Measurements from ENCODE around the gene CHRNA5. TPM values are rescaled to one million over a fixed set of nuclear protein-coding genes. Genes with fewer than 3 reads are reported as not detected.

Gene CHRNA5
- total RNA-seq, 2 donors from 2014 or later = 9.7 to 10.3 TPM

- no peak for DNase-seq
- Histone ChIP-seq H3K36me3 (no peaks in the 10 kb centered on the region), H3K9ac (ENCODE audit: low read depth in 2 of 2, low read length in 2 of 2) (no peak overlapping the region), H3K27ac (no peak overlapping the region), H3K9me3 (no peaks in the 10 kb centered on the region), H3K4me1 (no peaks in the 10 kb centered on the region), H3K27me3 (peaks cover 34% of the 10 kb centered on the region), H3K4me3 (no peak overlapping the region)
- TF ChIP-seq CTCF (IDR thresholded peaks at IDR 0.05) = no peak
- intact Hi-C loops (cut with DNase I) = loop anchor here (5.0 kb wide), 1 partner anchor 134 kb away; no protein-coding TSS in a partner anchor
These were observed 52.7 kb downstream of the CHRNA5 start for GRCh38 chr15:78618064-78618463.

DNA sequence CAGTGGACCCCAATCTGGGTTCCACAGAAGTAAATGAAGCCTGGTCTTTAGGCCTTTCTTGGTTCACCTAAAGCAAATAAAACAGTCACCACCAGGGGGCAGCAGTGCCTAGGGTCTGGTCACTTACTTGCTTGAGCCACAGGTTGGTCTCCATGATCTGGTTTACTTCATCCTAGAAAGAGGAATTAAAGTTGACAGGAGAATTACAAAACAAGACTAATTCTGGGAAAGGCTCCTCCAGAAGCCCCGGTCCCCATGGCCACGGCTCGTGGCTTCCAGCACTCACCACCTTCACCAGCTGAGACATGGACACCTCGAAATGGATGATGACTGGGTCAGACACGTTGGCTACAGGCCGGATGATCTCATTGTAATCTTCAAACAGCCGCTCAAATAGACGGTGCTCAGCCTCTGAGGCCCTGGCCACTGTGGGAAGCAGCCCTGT lies 53.2 kb downstream of the CHRNA5 start:
- Histone ChIP-seq H3K36me3 (no peaks in the 10 kb centered on the region), H3K4me1 (no peaks in the 10 kb centered on the region), H3K27ac (no peak overlapping the region), H3K9ac (ENCODE audit: low read depth in 2 of 2, low read length in 2 of 2) (no peak overlapping the region), H3K9me3 (no peaks in the 10 kb centered on the region), H3K4me3 (no peak overlapping the region), H3K27me3 (peaks cover 34% of the 10 kb centered on the region)
- intact Hi-C loops (cut with DNase I) = loop anchor here (5.0 kb wide), 1 partner anchor 134 kb away; no protein-coding TSS in a partner anchor
- DNase-seq = peak; percentile 94
- peak; percentile 79 for TF ChIP-seq CTCF (IDR thresholded peaks at IDR 0.05)

DNA sequence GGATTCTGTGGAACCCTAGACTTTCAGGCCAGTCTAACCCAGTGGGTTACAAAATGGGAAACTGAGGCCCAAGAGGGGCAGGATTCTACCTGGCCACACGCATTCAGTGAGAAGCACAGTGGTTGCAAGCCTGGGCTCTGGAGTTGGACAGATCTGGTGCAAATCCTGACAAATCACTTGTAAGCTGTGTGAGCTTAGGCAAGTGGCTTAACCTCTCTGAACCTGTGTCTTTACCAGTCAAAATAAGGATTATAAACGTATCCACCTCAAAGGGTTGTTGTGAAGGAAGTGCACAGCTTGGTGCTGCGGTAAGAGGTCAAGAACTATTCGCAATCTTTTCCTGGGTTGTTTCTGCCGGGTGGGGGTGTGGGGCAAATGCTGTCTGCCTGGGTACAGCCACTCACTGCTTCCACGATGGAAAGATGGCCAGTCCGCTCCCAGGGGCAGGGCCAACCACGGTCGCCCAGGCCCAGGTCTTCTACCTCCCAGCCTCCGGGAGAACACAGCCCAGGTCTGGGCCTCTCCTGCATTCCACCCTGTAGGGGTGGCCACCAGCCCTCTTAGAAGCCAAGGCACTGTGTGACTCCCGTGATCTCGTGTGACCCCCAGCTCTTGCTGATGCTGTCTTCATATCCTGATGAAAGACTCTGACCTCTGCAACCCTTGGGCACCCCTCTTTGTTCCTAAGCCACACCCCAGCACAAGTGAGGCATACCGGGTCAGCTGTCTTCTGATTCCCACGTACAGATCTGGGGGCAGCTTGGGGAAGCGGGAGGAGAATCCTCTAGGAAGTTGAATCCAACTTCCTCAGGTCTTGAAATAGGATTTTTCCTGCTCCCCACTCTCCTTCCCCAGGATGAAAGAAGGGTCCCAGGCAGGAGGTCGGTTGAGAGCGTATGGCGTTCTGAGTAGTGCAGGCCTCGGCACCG lies 54.0 kb downstream of the CHRNA5 start:
- intact Hi-C loops (cut with DNase I) = loop anchor here (5.0 kb wide), 1 partner anchor 133 kb away; no protein-coding TSS in a partner anchor
- TF ChIP-seq CTCF (IDR thresholded peaks at IDR 0.05) = no peak
- DNase-seq = no peak
- H3K36me3 ChIP-seq = no peaks in the 10 kb centered on the region
- no peak overlapping the region for H3K9ac ChIP-seq (ENCODE audit: low read depth in 2 of 2, low read length in 2 of 2)
- no peak overlapping the region for H3K4me3 ChIP-seq
- no peaks in the 10 kb centered on the region for H3K9me3 ChIP-seq
- no peak overlapping the region for H3K27ac ChIP-seq
- no peaks in the 10 kb centered on the region for H3K4me1 ChIP-seq
- H3K27me3 ChIP-seq = peaks cover 34% of the 10 kb centered on the region

DNA sequence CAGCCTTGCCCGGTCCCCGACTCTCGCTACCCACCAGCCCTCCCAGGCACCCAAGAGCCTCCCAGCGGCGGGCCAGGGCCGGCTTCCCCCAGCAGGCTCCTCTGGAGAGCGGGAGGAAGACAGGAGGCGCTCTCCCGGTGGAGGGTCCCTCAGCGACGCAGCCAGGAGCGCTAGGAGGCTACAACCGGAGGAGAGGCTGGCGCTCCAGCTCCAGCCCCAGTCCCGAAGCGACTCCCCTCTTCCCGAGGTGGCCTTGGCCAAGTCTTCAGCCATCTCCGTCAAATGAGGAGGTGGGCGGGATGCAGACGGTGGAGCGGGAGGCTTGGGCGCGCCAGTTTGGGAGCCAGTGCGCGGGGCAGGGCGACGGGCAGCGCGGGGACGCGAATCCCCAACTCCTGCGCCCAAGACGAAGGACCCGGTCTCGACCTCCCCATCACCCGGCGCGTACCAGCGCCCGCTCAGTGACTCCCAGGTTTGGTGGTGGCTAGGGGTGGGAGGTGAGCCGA lies 54.8 kb downstream of the CHRNA5 start:
- no peak for DNase-seq
- no peaks in the 10 kb centered on the region for H3K36me3 ChIP-seq
- H3K27ac ChIP-seq = no peak overlapping the region
- peaks cover 34% of the 10 kb centered on the region for H3K27me3 ChIP-seq
- peak overlapping the region; percentile 17 for H3K4me3 ChIP-seq
- TF ChIP-seq CTCF (IDR thresholded peaks at IDR 0.05) = no peak
- H3K4me1 ChIP-seq = no peaks in the 10 kb centered on the region
- H3K9me3 ChIP-seq = no peaks in the 10 kb centered on the region
- intact Hi-C loops (cut with DNase I) = no loop called here
- H3K9ac ChIP-seq (ENCODE audit: low read depth in 2 of 2, low read length in 2 of 2) = no peak overlapping the region

DNA sequence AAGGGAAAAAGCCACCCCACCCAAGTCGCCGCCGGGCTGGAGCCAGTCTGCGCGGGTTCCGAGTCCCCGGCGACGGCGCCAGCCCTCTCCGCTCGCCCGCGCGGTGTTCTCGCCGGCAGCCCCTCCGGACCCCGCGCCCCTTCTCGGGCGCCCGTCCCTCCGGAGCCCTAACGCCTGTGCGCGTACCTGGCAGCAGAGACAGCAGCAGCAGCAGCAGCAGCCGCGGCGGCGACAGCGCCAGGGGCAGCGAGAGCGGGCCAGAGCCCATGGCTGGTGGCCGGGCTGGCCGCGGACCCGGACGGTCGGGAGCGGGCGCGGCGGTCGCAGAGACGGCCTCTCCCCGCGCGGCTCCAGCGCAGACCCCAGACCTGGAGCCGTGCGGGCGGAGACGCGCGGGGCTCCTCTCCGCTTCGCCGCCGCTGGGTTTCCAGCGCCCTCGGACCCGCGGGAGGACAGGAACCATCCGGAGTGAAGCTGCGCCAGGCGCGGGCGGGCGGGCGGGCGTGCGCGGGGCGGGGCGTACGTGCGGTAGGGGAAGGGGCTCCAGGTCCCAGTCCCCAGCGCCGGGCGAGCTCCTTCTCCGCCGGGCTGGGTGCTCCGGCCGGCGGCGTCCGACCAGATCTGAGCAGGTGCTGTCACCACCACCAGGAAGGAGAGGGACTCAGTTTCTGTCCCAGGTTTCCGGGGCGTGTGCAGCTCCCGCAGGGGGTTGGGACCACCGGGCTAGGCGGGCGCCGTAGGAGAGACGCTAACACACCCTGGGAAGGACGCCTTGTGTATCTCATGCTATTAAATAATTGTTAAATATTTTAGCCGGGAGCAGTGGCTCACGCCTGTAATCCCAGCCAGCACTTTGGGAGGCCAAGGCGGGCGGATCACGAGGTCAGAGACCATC lies 55.5 kb downstream of the CHRNA5 start, which contains the start of gene CHRNA3:
Gene CHRNA3 (minus strand): TSS at position 470 of the 895 bp plus-strand sequence. CDS start 202 bp downstream, at position 268.
- H3K27me3 ChIP-seq = peaks cover 34% of the 10 kb centered on the region
- intact Hi-C loops (cut with DNase I) = no loop called here
- H3K4me1 ChIP-seq = no peaks in the 10 kb centered on the region
- no peaks in the 10 kb centered on the region for H3K9me3 ChIP-seq
- H3K9ac ChIP-seq (ENCODE audit: low read depth in 2 of 2, low read length in 2 of 2) = no peak within 1 kb of the TSS
- peak within 1 kb of the TSS; percentile 17 for H3K4me3 ChIP-seq
- H3K36me3 ChIP-seq = no peaks in the 10 kb centered on the region
- H3K27ac ChIP-seq = no peak within 1 kb of the TSS
- no peak for TF ChIP-seq CTCF (IDR thresholded peaks at IDR 0.05)
- DNase-seq = no peak

All from colonic mucosa (tissue), 4 donors.